NCI-H1092 (cell line): Measurements from ENCODE around the gene ZMPSTE24.

Experiments
- DNase-seq: peaks from one replicate; lab custom pipeline; 2025; lab: John Stamatoyannopoulos, UW

Gene ZMPSTE24

GRCh38 chr1:40305451-40305850 is 47.4 kb downstream of the ZMPSTE24 start:
- peak; percentile 53 for DNase-seq

- DNase-seq: no peak
These were observed 47.8 kb downstream of the ZMPSTE24 start for GRCh38 chr1:40305871-40306270.

- DNase-seq: no peak
These were observed 48.3 kb downstream of the ZMPSTE24 start for GRCh38 chr1:40306296-40306695.

- no peak for DNase-seq
These were observed 49.1 kb downstream of the ZMPSTE24 start for GRCh38 chr1:40307186-40307585.

- no peak for DNase-seq
These were observed 50.1 kb downstream of the ZMPSTE24 start for GRCh38 chr1:40308036-40308727.

- no peak for DNase-seq
These were observed 51.5 kb downstream of the ZMPSTE24 start for GRCh38 chr1:40309374-40310128.

- no peak for DNase-seq
These were observed 52.1 kb downstream of the ZMPSTE24 start for GRCh38 chr1:40310129-40310461.

GRCh38 chr1:40310983-40311642 is 53.1 kb downstream of the ZMPSTE24 start:
- no peak for DNase-seq

- no peak for DNase-seq
These were observed 53.7 kb downstream of the ZMPSTE24 start for GRCh38 chr1:40311692-40312091.

- peak; percentile 51 for DNase-seq
These were observed 54.5 kb downstream of the ZMPSTE24 start for GRCh38 chr1:40312238-40313205.

GRCh38 chr1:40313329-40313957 is 55.4 kb downstream of the ZMPSTE24 start:
- DNase-seq: no peak

- DNase-seq: no peak
These were observed 56.1 kb downstream of the ZMPSTE24 start for GRCh38 chr1:40313958-40314720.

- peak; percentile 64 for DNase-seq
These were observed 56.7 kb downstream of the ZMPSTE24 start for GRCh38 chr1:40314721-40315238.

- peak; percentile 85 for DNase-seq
These were observed 57.3 kb downstream of the ZMPSTE24 start for GRCh38 chr1:40315239-40315794.

GRCh38 chr1:40315795-40316594 is 58.0 kb downstream of the ZMPSTE24 start:
- DNase-seq: peak; percentile 70

GRCh38 chr1:40316595-40317393 is 58.8 kb downstream of the ZMPSTE24 start, which contains the start of gene COL9A2:
TSS of gene COL9A2 (minus strand) at chr1:40317286. CDS start at chr1:40317197, 89 bp downstream.
- DNase-seq: peak; percentile 76

- DNase-seq: no peak
These were observed 59.5 kb downstream of the ZMPSTE24 start for GRCh38 chr1:40317394-40318074.

- DNase-seq: no peak
These were observed 60.4 kb downstream of the ZMPSTE24 start for GRCh38 chr1:40318476-40318875.
